Peyer's patch (tissue), 4 donors: Measurements from ENCODE around the gene HSPA13.

Experiments used
- POLR2A ChIP-seq, 2 donors: fragments of 450-650 bp; IDR thresholded peaks; one replicate each; pipeline ENCODE4 v1.5.1; 2017; ENCODE audit warnings: antibody characterized with exemption in 2 of 2, mild to moderate bottlenecking in 2 of 2, moderate library complexity in 2 of 2
- TF ChIP-seq, protein P1 (sequence below), 6 experiments: fragments of 450-650 bp in 4 of 6; fragments of 200-600 bp in 2 of 6; sonication (generic) in 1 of 6; IDR thresholded peaks; one replicate each; pipeline ENCODE4 v1.5.1; 2017 to 2019; ENCODE audit warnings: antibody characterized with exemption in 6 of 6, mild to moderate bottlenecking in 3 of 6, moderate library complexity in 1 of 6

DNA sequence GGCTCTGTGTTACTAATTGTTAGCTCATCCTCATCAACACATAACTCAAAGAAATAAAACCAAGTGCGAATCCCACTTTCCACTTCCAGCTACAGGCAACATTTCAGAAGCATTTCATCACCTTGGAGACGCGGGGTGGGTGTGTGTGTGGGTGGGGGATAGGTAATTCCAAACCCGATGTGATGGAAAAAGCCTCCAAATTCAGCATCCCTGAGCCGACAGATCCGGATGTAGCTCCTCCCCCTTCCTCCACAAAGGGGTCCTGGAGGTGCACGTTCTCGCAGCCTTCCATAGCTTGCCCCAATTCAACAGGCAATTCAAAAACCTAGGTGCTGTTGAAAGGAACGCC, 486 bp downstream of the HSPA13 start:
- TF ChIP-seq, protein P1, sequence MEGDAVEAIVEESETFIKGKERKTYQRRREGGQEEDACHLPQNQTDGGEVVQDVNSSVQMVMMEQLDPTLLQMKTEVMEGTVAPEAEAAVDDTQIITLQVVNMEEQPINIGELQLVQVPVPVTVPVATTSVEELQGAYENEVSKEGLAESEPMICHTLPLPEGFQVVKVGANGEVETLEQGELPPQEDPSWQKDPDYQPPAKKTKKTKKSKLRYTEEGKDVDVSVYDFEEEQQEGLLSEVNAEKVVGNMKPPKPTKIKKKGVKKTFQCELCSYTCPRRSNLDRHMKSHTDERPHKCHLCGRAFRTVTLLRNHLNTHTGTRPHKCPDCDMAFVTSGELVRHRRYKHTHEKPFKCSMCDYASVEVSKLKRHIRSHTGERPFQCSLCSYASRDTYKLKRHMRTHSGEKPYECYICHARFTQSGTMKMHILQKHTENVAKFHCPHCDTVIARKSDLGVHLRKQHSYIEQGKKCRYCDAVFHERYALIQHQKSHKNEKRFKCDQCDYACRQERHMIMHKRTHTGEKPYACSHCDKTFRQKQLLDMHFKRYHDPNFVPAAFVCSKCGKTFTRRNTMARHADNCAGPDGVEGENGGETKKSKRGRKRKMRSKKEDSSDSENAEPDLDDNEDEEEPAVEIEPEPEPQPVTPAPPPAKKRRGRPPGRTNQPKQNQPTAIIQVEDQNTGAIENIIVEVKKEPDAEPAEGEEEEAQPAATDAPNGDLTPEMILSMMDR (IDR thresholded peaks at IDR 0.05) = no peak
- TF ChIP-seq POLR2A (IDR thresholded peaks at IDR 0.05) = no peak
